ENCODE results near the gene CACNA1S. TPM values are rescaled to one million over a fixed set of nuclear protein-coding genes. Genes with fewer than 3 reads are reported as not detected.

CACNA1S gene
- total RNA-seq, 1 donor from 2014 or later, result 0.11 TPM

DNA sequence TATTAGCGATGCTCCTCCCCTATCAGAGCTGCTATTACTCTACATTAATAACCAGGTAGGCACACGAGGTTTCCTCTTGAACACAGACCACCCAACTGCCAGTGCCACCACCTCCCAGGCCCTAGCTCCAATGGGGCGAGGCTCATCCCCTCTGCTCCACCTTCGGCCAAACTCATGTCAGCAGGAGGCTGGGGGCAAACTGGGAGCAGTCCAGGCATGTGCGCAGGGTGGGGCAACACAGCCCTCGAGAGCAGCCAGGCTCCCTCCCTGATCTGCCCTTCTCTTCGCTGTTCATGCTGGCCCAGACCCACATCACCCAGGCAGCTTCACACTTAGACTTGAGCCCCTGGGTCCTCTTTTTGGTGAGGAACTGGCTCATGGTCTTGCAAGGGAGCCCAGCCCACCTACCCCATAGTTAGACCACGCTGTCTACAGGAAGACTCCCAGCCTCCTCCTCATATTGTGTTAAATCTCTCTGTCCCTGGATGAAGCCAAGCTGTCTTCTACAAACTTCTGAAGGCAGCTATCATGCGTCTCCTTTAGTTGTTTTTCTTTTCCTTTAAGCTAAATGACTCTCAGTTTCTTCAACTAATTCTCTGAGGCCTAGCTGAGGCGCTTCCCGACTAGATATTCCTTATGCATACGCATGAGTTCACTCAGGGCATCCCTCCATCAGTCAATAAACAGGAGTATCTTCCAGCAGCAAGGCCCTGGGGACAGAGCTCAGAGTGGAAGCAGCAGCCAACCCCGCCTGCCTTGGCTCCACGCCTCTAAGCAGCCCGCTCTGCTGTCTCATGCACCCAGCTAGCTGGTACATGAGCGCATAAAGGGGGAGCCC, 30.0 kb upstream of the CACNA1S start:
- peaks cover 8% of the 10 kb centered on the region for H3K27me3 Mint-ChIP-seq (ENCODE audit: insufficient read depth, low read depth)
- no peaks in the 10 kb centered on the region for H3K9me3 Mint-ChIP-seq
- Histone ChIP-seq H3K4me1 (peaks cover 5% of the 10 kb centered on the region), H3K9ac (no peak overlapping the region), H3K4me2 (no peak overlapping the region), H3K36me3 (no peaks in the 10 kb centered on the region), H2AFZ (replicated peaks) (no peak overlapping the region), H3K79me2 (ENCODE audit: low read depth) (no peaks in the 10 kb centered on the region), H3K9me3 (ENCODE audit: low read depth) (no peaks in the 10 kb centered on the region), H3K4me3 (no peak overlapping the region), H3K27me3 (no peaks in the 10 kb centered on the region), H3F3A (ENCODE audit: low read depth) (no peaks in the 10 kb centered on the region), H3K27ac (no peak overlapping the region), H4K20me1 (ENCODE audit: low read depth) (peaks cover 22% of the 10 kb centered on the region)
- peaks cover 9% of the 10 kb centered on the region for H3K4me1 Mint-ChIP-seq
- peaks cover 35% of the 10 kb centered on the region for H3K36me3 Mint-ChIP-seq
- TF ChIP-seq EZH2phosphoT487 (IDR thresholded peaks at IDR 0.05) (no peak), EZH2 (IDR thresholded peaks at IDR 0.05) (no peak)
- TF ChIP-seq, protein P1, sequence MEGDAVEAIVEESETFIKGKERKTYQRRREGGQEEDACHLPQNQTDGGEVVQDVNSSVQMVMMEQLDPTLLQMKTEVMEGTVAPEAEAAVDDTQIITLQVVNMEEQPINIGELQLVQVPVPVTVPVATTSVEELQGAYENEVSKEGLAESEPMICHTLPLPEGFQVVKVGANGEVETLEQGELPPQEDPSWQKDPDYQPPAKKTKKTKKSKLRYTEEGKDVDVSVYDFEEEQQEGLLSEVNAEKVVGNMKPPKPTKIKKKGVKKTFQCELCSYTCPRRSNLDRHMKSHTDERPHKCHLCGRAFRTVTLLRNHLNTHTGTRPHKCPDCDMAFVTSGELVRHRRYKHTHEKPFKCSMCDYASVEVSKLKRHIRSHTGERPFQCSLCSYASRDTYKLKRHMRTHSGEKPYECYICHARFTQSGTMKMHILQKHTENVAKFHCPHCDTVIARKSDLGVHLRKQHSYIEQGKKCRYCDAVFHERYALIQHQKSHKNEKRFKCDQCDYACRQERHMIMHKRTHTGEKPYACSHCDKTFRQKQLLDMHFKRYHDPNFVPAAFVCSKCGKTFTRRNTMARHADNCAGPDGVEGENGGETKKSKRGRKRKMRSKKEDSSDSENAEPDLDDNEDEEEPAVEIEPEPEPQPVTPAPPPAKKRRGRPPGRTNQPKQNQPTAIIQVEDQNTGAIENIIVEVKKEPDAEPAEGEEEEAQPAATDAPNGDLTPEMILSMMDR (IDR thresholded peaks at IDR 0.05), result no peak
- no peak for DNase-seq (ENCODE audit: low spot score)
- no peak overlapping the region for H3K4me3 Mint-ChIP-seq
- H3K27ac Mint-ChIP-seq, result no peak overlapping the region

DNA sequence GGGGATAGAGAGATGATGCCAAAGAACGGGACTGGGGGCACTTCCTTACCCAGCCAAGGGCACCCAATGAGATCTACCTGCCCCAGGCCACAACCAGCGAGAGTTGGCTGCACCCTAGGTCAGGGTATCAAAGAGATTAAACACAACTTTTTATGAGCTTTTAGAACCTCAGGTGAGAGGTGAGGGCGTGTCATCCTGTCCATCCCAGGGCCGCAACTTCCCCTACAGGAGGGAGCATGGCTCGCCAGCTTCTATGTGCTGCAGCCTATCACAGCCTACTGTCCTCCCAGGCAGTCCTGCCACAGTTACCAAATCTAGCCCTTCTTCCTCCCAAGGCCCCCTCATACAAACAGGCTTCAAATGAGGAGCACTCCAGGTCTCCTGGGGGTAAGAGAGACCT, 29.2 kb upstream of the CACNA1S start:
- Histone ChIP-seq H3K79me2 (ENCODE audit: low read depth) (no peaks in the 10 kb centered on the region), H3K4me1 (peaks cover 5% of the 10 kb centered on the region), H2AFZ (replicated peaks) (no peak overlapping the region), H3K4me3 (no peak overlapping the region), H3K27me3 (no peaks in the 10 kb centered on the region), H3K36me3 (no peaks in the 10 kb centered on the region), H3K27ac (no peak overlapping the region), H3K9me3 (ENCODE audit: low read depth) (no peaks in the 10 kb centered on the region), H3K9ac (no peak overlapping the region), H4K20me1 (ENCODE audit: low read depth) (peaks cover 20% of the 10 kb centered on the region), H3F3A (ENCODE audit: low read depth) (no peaks in the 10 kb centered on the region), H3K4me2 (no peak overlapping the region)
- H3K9me3 Mint-ChIP-seq, result no peaks in the 10 kb centered on the region
- no peak for DNase-seq (ENCODE audit: low spot score)
- H3K27me3 Mint-ChIP-seq (ENCODE audit: insufficient read depth, low read depth), result peaks cover 8% of the 10 kb centered on the region
- H3K36me3 Mint-ChIP-seq, result peaks cover 32% of the 10 kb centered on the region
- H3K4me3 Mint-ChIP-seq, result no peak overlapping the region
- peaks cover 9% of the 10 kb centered on the region for H3K4me1 Mint-ChIP-seq
- no peak for TF ChIP-seq EZH2phosphoT487 (IDR thresholded peaks at IDR 0.05)
- no peak for TF ChIP-seq EZH2 (IDR thresholded peaks at IDR 0.05)
- TF ChIP-seq, protein P1 (IDR thresholded peaks at IDR 0.05), result no peak
- no peak overlapping the region for H3K27ac Mint-ChIP-seq

DNA sequence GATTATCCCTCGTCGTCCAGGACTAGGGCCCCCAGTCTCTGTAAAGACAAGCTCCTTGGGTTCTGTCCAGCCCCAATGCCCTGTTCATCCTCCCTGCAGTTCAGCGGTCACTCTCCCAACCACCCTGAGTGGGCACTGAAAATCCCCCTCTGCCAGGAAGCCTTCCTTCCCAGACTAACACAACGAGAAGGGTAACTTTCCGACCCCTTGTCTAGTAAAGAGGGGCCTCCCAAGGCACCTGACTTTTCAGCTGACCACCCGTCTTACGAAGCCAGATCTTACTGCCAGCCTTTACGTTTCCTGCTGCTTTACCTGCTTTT, 28.7 kb upstream of the CACNA1S start:
- Mint-ChIP-seq H3K4me1 (peaks cover 9% of the 10 kb centered on the region), H3K36me3 (peaks cover 32% of the 10 kb centered on the region), H3K9me3 (no peaks in the 10 kb centered on the region), H3K4me3 (no peak overlapping the region), H3K27me3 (ENCODE audit: insufficient read depth, low read depth) (peaks cover 7% of the 10 kb centered on the region), H3K27ac (no peak overlapping the region)
- no peaks in the 10 kb centered on the region for H3K79me2 ChIP-seq (ENCODE audit: low read depth)
- no peak overlapping the region for H3K9ac ChIP-seq
- H3K4me3 ChIP-seq, result no peak overlapping the region
- TF ChIP-seq EZH2 (IDR thresholded peaks at IDR 0.05) (no peak), EZH2phosphoT487 (IDR thresholded peaks at IDR 0.05) (no peak)
- TF ChIP-seq, protein P1 (IDR thresholded peaks at IDR 0.05), result no peak
- H3K4me1 ChIP-seq, result peaks cover 5% of the 10 kb centered on the region
- H3F3A ChIP-seq (ENCODE audit: low read depth), result no peaks in the 10 kb centered on the region
- peak overlapping the region; percentile 31 for H3K27ac ChIP-seq
- H3K9me3 ChIP-seq (ENCODE audit: low read depth), result no peaks in the 10 kb centered on the region
- DNase-seq (ENCODE audit: low spot score), result no peak
- no peak overlapping the region for H2AFZ ChIP-seq (replicated peaks)
- no peak overlapping the region for H3K4me2 ChIP-seq
- no peaks in the 10 kb centered on the region for H3K36me3 ChIP-seq
- peaks cover 20% of the 10 kb centered on the region for H4K20me1 ChIP-seq (ENCODE audit: low read depth)
- H3K27me3 ChIP-seq, result no peaks in the 10 kb centered on the region

Measured in neural progenitor cell (in vitro differentiated cells).